ENCODE results near the gene KIF6.

KIF6 gene

GRCh38 chr6:39449022-39449421, 276.2 kb downstream of the KIF6 start:
- Histone ChIP-seq H3F3A (ENCODE audit: insufficient read depth, low read length) (no peaks in the 10 kb centered on the region), H3K4me1 (ENCODE audit: low read length) (no peaks in the 10 kb centered on the region), H2AFZ (ENCODE audit: low read length) (no peak overlapping the region), H4K20me1 (ENCODE audit: insufficient read depth, low read length) (no peaks in the 10 kb centered on the region), H3K36me3 (replicated peaks; ENCODE audit: insufficient read depth, low read length) (no peaks in the 10 kb centered on the region), H3K4me3 (ENCODE audit: low read length) (no peak overlapping the region), H3K9ac (ENCODE audit: low read length) (no peak overlapping the region), H3K9me2 (replicated peaks; ENCODE audit: insufficient read depth, low read length) (no peaks in the 10 kb centered on the region), H3K79me2 (ENCODE audit: low read length) (no peaks in the 10 kb centered on the region), H3K4me2 (ENCODE audit: low read depth, low read length) (no peak overlapping the region), H3K27me3 (replicated peaks; ENCODE audit: insufficient read depth, low read length) (no peaks in the 10 kb centered on the region), H3K27ac (ENCODE audit: low read length) (no peak overlapping the region), H3K9me3 (replicated peaks; ENCODE audit: insufficient read depth, low read length) (no peaks in the 10 kb centered on the region)
- DNase-seq, result no peak
- TF ChIP-seq EZH2phosphoT487 (IDR thresholded peaks at IDR 0.05; ENCODE audit: low read length), result no peak
- no peak for TF ChIP-seq EZH2 (optimal IDR thresholded peaks at IDR 0.05; ENCODE audit: low read depth, low read length)
- TF ChIP-seq CTCF (IDR thresholded peaks at IDR 0.05; ENCODE audit: low read length), result no peak

- no peaks in the 10 kb centered on the region for H3K36me3 ChIP-seq (replicated peaks; ENCODE audit: insufficient read depth, low read length)
- H2AFZ ChIP-seq (ENCODE audit: low read length), result no peak overlapping the region
- H3K4me3 ChIP-seq (ENCODE audit: low read length), result no peak overlapping the region
- no peaks in the 10 kb centered on the region for H3K9me2 ChIP-seq (replicated peaks; ENCODE audit: insufficient read depth, low read length)
- no peak overlapping the region for H3K4me2 ChIP-seq (ENCODE audit: low read depth, low read length)
- H3K9ac ChIP-seq (ENCODE audit: low read length), result no peak overlapping the region
- TF ChIP-seq EZH2phosphoT487 (IDR thresholded peaks at IDR 0.05; ENCODE audit: low read length) (no peak), CTCF (IDR thresholded peaks at IDR 0.05; ENCODE audit: low read length) (no peak), EZH2 (optimal IDR thresholded peaks at IDR 0.05; ENCODE audit: low read depth, low read length) (no peak)
- H3K4me1 ChIP-seq (ENCODE audit: low read length), result no peaks in the 10 kb centered on the region
- no peaks in the 10 kb centered on the region for H3F3A ChIP-seq (ENCODE audit: insufficient read depth, low read length)
- no peak overlapping the region for H3K27ac ChIP-seq (ENCODE audit: low read length)
- no peaks in the 10 kb centered on the region for H4K20me1 ChIP-seq (ENCODE audit: insufficient read depth, low read length)
- no peak for DNase-seq
- no peaks in the 10 kb centered on the region for H3K79me2 ChIP-seq (ENCODE audit: low read length)
- no peaks in the 10 kb centered on the region for H3K27me3 ChIP-seq (replicated peaks; ENCODE audit: insufficient read depth, low read length)
- no peaks in the 10 kb centered on the region for H3K9me3 ChIP-seq (replicated peaks; ENCODE audit: insufficient read depth, low read length)
Observed at GRCh38 chr6:39446909-39447308, 278.3 kb downstream of the KIF6 start.

- H3K27ac ChIP-seq (ENCODE audit: low read length), result no peak overlapping the region
- H3K27me3 ChIP-seq (replicated peaks; ENCODE audit: insufficient read depth, low read length), result no peaks in the 10 kb centered on the region
- no peaks in the 10 kb centered on the region for H3K9me2 ChIP-seq (replicated peaks; ENCODE audit: insufficient read depth, low read length)
- no peaks in the 10 kb centered on the region for H3K4me1 ChIP-seq (ENCODE audit: low read length)
- no peaks in the 10 kb centered on the region for H3K9me3 ChIP-seq (replicated peaks; ENCODE audit: insufficient read depth, low read length)
- no peak for DNase-seq
- no peak overlapping the region for H3K4me2 ChIP-seq (ENCODE audit: low read depth, low read length)
- no peaks in the 10 kb centered on the region for H3F3A ChIP-seq (ENCODE audit: insufficient read depth, low read length)
- no peak overlapping the region for H2AFZ ChIP-seq (ENCODE audit: low read length)
- no peaks in the 10 kb centered on the region for H3K79me2 ChIP-seq (ENCODE audit: low read length)
- H3K9ac ChIP-seq (ENCODE audit: low read length), result no peak overlapping the region
- no peaks in the 10 kb centered on the region for H3K36me3 ChIP-seq (replicated peaks; ENCODE audit: insufficient read depth, low read length)
- H4K20me1 ChIP-seq (ENCODE audit: insufficient read depth, low read length), result no peaks in the 10 kb centered on the region
- no peak overlapping the region for H3K4me3 ChIP-seq (ENCODE audit: low read length)
- TF ChIP-seq CTCF (IDR thresholded peaks at IDR 0.05; ENCODE audit: low read length) (no peak), EZH2phosphoT487 (IDR thresholded peaks at IDR 0.05; ENCODE audit: low read length) (no peak), EZH2 (optimal IDR thresholded peaks at IDR 0.05; ENCODE audit: low read depth, low read length) (no peak)
Observed at GRCh38 chr6:39445667-39446066, 279.5 kb downstream of the KIF6 start.
